Erythroblast (primary cell): ENCODE measurements around the gene TAF8.
"Not testable (repeated sequence)": the region's sequence is repeated elsewhere in the genome, so short reads cannot be mapped to it uniquely, and the experiment has no call there.

Experiments used
- GATA1 ChIP-seq: IDR thresholded peaks from 2 replicates; pipeline ENCODE4 v1.6.1; 2011; ENCODE audit warnings: low read depth, mild to moderate bottlenecking, control low read depth, low read length, moderate library complexity
- POLR2A ChIP-seq: IDR thresholded peaks from 2 replicates; pipeline ENCODE4 v1.6.1; 2011; ENCODE audit warnings: mild to moderate bottlenecking, low read length

DNA sequence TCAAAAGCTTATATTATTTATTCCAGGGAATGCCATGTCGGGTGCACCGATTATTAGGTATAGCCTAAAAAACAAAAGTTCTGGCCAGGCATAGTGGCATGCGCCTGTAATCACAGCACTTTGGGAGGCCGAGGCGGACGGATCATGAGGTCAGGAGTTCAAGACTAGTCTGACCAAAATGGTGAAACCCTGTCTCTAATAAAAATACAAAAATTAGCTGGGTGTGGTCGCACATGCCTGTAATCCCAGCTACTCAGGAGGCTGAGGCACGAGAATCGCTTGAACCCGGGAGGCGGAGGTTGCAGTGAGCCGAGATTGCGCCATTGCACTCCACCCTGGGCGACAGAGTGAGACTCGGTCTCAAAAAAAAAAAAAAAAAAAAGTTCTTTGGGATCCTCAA, 12.7 kb upstream of the TAF8 start:
- TF ChIP-seq POLR2A, GATA1: not testable (repeated sequence)
